K562 (cell line): ENCODE results near the gene BSCL2. TPM values are rescaled to one million over a fixed set of nuclear protein-coding genes. Genes with fewer than 3 reads are reported as not detected.

Experiments
- ARID3A ChIP-seq: IDR thresholded peaks from 2 replicates; pipeline ENCODE4 v1.6.1; 2012; ENCODE audit warnings: low read depth, low read length, improper control_type of control experiment, borderline replicate concordance
- ARID4B ChIP-seq: sonication (generic); formaldehyde crosslinking; IDR thresholded peaks from 2 replicates; pipeline ENCODE4 v1.8.0; 2022; ENCODE audit warnings: mild to moderate bottlenecking, missing genetic modification reagents
- BRD4 ChIP-seq: fragments of 200-600 bp; sonication (generic); IDR thresholded peaks from 2 replicates; pipeline ENCODE4 v1.6.1; 2017; ENCODE audit warnings: inconsistent platforms
- CBFB ChIP-seq: sonication (generic); formaldehyde crosslinking; IDR thresholded peaks from 2 replicates; pipeline ENCODE4 v1.4.0; 2020; ENCODE audit warnings: mild to moderate bottlenecking, missing genetic modification reagents
- ELK3 ChIP-seq: fragments of 450-650 bp; formaldehyde crosslinking; IDR thresholded peaks from 2 replicates; pipeline ENCODE4 v1.4.0; 2020; ENCODE audit warnings: mild to moderate bottlenecking
- GABPB2 ChIP-seq: fragments of 250-450 bp; sonication (Bioruptor Pico); conservative IDR thresholded peaks from 2 replicates; pipeline ENCODE4 v1.5.1; 2021; ENCODE audit warnings: mild to moderate bottlenecking
- JUND ChIP-seq, 2 experiments: IDR thresholded peaks; 2 replicates in 1 of 2; 3 replicates in 1 of 2; pipeline ENCODE4 v1.6.1; 2011; ENCODE audit warnings: borderline replicate concordance in 2 of 2, low read depth in 2 of 2, low read length in 2 of 2, improper control_type of control experiment in 1 of 2, missing biosample characterization in 1 of 2, missing genetic modification characterization in 1 of 2, missing genetic modification reagents in 1 of 2
- MYBL2 ChIP-seq, 2 experiments: fragments of 450-650 bp in 1 of 2; sonication (generic) in 1 of 2; formaldehyde crosslinking in 1 of 2; IDR thresholded peaks; 2 replicates each; pipeline versions ENCODE4 v1.6.1 to v1.8.1; 2017 to 2022; ENCODE audit warnings: borderline replicate concordance in 1 of 2, inconsistent platforms in 1 of 2, low read depth in 1 of 2, mild to moderate bottlenecking in 1 of 2, missing genetic modification reagents in 1 of 2, moderate library complexity in 1 of 2
- NEUROD1 ChIP-seq: fragments of 150-350 bp; IDR thresholded peaks from 2 replicates; pipeline ENCODE4 v1.6.1; 2014; ENCODE audit warnings: borderline replicate concordance, low read length, low read depth; ENCODE audit not compliant: partially characterized antibody
- PHF20 ChIP-seq: fragments of 450-650 bp; IDR thresholded peaks from 2 replicates; pipeline ENCODE4 v1.6.1; 2018; ENCODE audit not compliant: partially characterized antibody
- PHF21A ChIP-seq: fragments of 450-650 bp; IDR thresholded peaks from 2 replicates; pipeline ENCODE4 v1.6.1; 2017; ENCODE audit warnings: low read depth, borderline replicate concordance
- POLR2AphosphoS5 ChIP-seq: IDR thresholded peaks from 2 replicates; pipeline ENCODE4 v1.6.1; 2011; ENCODE audit warnings: mild to moderate bottlenecking, low read depth, low read length, moderate library complexity; ENCODE audit not compliant: control insufficient read depth, insufficient read depth
- SMAD3 ChIP-seq: fragments of 450-650 bp; formaldehyde crosslinking; conservative IDR thresholded peaks from 2 replicates; pipeline ENCODE4 v1.4.0; 2020; ENCODE audit warnings: mild to moderate bottlenecking
- ZBTB7A ChIP-seq: IDR thresholded peaks from 2 replicates; pipeline ENCODE4 v1.6.1; 2011; ENCODE audit warnings: low read depth, mild to moderate bottlenecking, low read length, moderate library complexity, borderline replicate concordance; ENCODE audit not compliant: control insufficient read depth
- ZNF584 ChIP-seq: fragments of 200-800 bp; sonication (Bioruptor generic); IDR thresholded peaks from 2 replicates; pipeline ENCODE4 v1.6.1; 2016; ENCODE audit warnings: low read depth, mild to moderate bottlenecking, missing genetic modification characterization, missing compliant biosample characterization
- polyA plus RNA-seq, 8 experiments: library from polyadenylated mRNA; depleted of rRNA in 4 of 8; stranded (reverse) in 5 of 8; unstranded in 3 of 8; fragments of >200 nt; fragmentation: Nextera tagmentation in 2 of 8; fragmentation: Illumina TruSeq in 1 of 8; extraction: Ambion mirVana in 2 of 8; extraction: Trizol in 1 of 8; gene quantifications; 2 replicates each; pipeline versions ENCODE4 v1.2.1 to v1.2.3, GENCODE V29; 2011 to 2014; ENCODE audit warnings: inconsistent platforms in 1 of 8, missing spikeins in 1 of 8
- total RNA-seq, 7 experiments: library from RNA; depleted of rRNA in 6 of 7; stranded (reverse); fragments of >200 nt in 6 of 7; fragmentation: Illumina TruSeq in 2 of 7; extraction: Trizol in 2 of 7; gene quantifications; 2 replicates each; pipeline versions ENCODE4 v1.2.1 to v1.2.3, GENCODE V29; 2011 to 2021; ENCODE audit warnings: low replicate concordance in 1 of 7
- TF ChIP-seq, protein P1 (sequence below): fragments of 450-650 bp; formaldehyde crosslinking; IDR thresholded peaks from 2 replicates; pipeline ENCODE4 v1.4.0; 2020; ENCODE audit warnings: mild to moderate bottlenecking, moderate library complexity

Gene BSCL2
- total and polyA plus RNA-seq, 9 of the 15 experiments (the other 6 are each of a cell fraction or from before 2014, with no cell fraction given), result 18.9 to 51.7 (median 35.2) TPM

DNA sequence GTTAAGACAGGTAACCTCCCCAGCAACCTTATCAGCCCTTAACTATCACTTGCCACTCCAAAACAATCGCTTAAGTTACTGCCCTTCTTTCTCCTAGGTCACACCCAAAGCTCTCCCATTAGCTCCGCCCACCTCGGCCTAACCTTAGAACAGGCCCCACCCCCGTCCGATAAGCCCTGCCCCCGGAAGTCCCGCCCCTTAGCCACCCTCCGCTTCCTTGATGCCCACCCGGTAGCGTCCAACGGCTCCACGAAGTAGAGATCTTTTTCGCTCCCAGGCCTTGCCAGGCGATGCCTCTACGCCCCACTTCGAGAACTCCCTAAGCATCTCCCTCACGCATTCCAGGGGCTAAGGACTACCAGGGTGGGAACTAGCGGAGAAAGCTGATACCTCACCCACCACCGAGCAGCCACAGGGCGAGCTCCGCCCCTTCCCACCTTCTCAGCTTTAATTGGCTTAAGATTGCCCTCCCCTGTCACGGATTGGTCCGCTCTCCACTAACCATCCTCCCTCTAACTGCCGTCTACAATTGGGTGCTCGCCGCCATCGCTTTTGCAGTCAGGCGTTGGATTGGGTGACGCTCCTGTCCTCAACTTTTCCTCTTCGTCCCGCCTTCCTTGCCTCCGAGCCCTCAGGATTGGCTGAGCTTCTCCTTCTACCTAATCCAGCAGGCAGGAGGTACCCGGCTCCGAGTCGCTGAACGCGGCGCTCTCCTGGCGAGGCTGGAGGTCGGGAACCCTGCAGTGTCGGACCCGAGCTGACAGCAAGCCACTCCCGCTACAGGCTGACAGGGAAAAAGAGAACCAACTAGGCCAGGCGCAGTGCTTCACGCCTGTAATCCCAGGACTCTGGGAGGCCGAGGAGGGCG is 46.7 kb upstream of the BSCL2 start, which contains the start of gene ZBTB3 (continued):
- TF ChIP-seq SMAD3 (CRISPR knock-in tag) (no peak), ARID3A (peak; percentile 43; the same call in 1 of the 2 replicates), GABPB2 (CRISPR knock-in tag) (no peak), NEUROD1 (peak; percentile 98), CBFB (no peak; the same call in 1 of the 2 replicates), BRD4 (no peak), PHF20 (peak; percentile 84), POLR2AphosphoS5 (peak; percentile 68; the same call in 1 of the 2 replicates), ZBTB7A (no peak), ELK3 (no peak), MYBL2 (IDR thresholded peaks at IDR 0.05; ENCODE audit: low read depth) (no peak), MYBL2 (CRISPR knock-in tag; IDR thresholded peaks at IDR 0.05; ENCODE audit: borderline replicate concordance) (no peak), ZNF584 (CRISPR knock-in tag) (no peak), PHF21A (no peak), JUND (IDR thresholded peaks at IDR 0.05; ENCODE audit: borderline replicate concordance, low read depth, low read length) (no peak), JUND (tag; IDR thresholded peaks at IDR 0.05; ENCODE audit: borderline replicate concordance, low read depth, low read length) (no peak), ARID4B (CRISPR knock-in tag) (peak; percentile 77; the same call in 1 of the 2 replicates)
- TF ChIP-seq, protein P1, sequence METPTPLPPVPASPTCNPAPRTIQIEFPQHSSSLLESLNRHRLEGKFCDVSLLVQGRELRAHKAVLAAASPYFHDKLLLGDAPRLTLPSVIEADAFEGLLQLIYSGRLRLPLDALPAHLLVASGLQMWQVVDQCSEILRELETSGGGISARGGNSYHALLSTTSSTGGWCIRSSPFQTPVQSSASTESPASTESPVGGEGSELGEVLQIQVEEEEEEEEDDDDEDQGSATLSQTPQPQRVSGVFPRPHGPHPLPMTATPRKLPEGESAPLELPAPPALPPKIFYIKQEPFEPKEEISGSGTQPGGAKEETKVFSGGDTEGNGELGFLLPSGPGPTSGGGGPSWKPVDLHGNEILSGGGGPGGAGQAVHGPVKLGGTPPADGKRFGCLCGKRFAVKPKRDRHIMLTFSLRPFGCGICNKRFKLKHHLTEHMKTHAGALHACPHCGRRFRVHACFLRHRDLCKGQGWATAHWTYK (CRISPR knock-in tag), result 0 out of 2 replicates have a peak, but pooled peaks have one; percentile 39
